ENCODE results near the gene RARG.

The RARG gene

DNA sequence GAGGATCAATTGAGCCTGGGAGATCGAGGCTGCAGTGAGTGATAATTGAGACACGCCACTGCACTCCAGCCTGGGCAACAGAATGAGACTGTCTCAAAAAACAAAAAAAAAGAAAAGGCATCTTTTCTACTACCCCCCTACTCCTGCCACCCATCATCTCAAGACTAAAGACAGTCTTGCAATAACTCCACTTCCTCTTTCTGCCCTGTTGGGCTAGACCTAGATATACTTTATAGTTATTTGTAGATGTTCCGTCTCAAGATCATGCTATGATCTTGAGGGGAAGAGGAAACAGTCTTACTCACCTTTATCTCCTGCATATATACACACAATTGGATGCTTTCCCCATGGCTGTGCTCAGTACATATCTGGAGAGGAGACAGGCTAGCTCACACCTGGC lies 24.0 kb upstream of the RARG start:
- H3K4me1 Mint-ChIP-seq (ENCODE audit: low read depth): peaks cover 36% of the 10 kb centered on the region

DNA sequence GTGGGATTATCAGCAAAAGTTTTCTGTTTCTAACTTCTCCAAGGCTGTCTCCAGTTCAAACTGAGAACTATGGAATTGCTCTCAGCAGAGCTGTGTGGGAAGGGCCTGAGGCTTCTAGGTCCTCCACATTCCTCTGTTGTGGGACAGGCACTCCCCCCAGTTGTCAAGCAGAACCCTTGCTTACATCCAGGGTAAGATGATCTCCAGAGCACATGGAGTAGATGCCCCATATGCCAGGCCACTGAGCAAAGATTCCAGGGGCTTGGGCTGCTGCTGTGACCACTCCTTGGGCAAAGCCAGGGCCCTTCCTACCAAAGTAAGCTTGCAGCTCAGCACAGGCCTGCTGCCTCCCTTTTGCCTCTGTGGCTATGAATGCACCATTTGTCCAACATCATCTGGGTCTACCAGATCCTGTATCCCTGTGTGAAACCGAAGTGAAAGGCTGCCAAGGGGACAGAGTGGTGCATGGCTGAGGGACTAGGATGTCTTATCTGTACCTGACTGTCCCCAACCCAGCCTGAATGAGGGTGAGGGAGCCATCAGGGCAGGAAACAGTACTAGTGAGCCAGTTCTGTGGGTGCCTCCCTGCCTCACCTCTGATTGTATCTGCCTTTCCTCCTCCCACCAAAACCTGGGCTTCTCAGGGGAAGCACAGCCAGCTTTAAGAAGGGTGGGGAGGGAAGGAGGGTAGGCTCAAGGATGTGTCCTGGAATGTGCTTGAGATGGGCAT lies 23.0 kb upstream of the RARG start:
- Mint-ChIP-seq H3K36me3 (ENCODE audit: low read depth) (peaks cover 14% of the 10 kb centered on the region), H3K4me1 (ENCODE audit: low read depth) (peaks cover 39% of the 10 kb centered on the region), H3K27ac (no peak overlapping the region), H3K4me3 (no peak overlapping the region), H3K27me3 (ENCODE audit: low read depth) (no peaks in the 10 kb centered on the region), H3K9me3 (no peaks in the 10 kb centered on the region)

More for the DNA sequence above, 24.0 kb upstream of the RARG start:
- Mint-ChIP-seq H3K9me3 (no peaks in the 10 kb centered on the region), H3K27me3 (ENCODE audit: low read depth) (no peaks in the 10 kb centered on the region), H3K27ac (no peak overlapping the region), H3K36me3 (ENCODE audit: low read depth) (peaks cover 14% of the 10 kb centered on the region), H3K4me3 (no peak overlapping the region)

GRCh38 chr12:53253298-53253697 lies 21.3 kb upstream of the RARG start:
- H3K9me3 Mint-ChIP-seq: no peaks in the 10 kb centered on the region
- H3K27me3 Mint-ChIP-seq (ENCODE audit: low read depth): no peaks in the 10 kb centered on the region
- peak overlapping the region; percentile 71 for H3K27ac Mint-ChIP-seq
- peak overlapping the region; percentile 97 for H3K4me3 Mint-ChIP-seq
- H3K4me1 Mint-ChIP-seq (ENCODE audit: low read depth): peaks cover 39% of the 10 kb centered on the region
- peaks cover 14% of the 10 kb centered on the region for H3K36me3 Mint-ChIP-seq (ENCODE audit: low read depth)

DNA sequence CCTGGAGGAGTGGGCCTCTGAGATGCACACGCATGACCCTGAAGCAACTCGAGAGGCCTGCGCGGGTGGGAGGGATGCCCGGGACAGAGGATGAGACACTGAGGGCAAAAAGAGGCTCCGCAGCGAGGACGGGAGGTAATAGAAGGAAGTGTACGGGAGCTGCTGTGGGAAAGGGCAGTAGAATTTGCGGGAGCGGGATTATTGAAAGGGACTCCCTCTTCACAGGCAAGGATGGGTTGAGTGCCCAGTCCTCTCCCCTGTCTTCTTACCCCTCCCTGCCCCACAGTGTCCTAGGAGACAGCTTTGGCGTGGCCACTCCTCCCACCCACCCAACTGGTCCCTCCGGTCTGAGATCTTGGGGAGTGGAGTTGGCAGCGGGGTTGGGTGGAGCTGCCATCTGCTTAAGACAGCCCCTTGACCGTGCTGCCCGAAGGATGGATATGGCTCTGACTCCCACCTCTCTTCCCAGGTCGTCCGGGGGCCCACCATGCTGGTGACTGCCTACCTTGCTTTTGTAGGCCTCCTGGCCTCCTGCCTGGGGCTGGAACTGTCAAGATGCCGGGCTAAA lies 20.4 kb upstream of the RARG start:
- H3K9me3 Mint-ChIP-seq: no peaks in the 10 kb centered on the region
- peaks cover 39% of the 10 kb centered on the region for H3K4me1 Mint-ChIP-seq (ENCODE audit: low read depth)

DNA sequence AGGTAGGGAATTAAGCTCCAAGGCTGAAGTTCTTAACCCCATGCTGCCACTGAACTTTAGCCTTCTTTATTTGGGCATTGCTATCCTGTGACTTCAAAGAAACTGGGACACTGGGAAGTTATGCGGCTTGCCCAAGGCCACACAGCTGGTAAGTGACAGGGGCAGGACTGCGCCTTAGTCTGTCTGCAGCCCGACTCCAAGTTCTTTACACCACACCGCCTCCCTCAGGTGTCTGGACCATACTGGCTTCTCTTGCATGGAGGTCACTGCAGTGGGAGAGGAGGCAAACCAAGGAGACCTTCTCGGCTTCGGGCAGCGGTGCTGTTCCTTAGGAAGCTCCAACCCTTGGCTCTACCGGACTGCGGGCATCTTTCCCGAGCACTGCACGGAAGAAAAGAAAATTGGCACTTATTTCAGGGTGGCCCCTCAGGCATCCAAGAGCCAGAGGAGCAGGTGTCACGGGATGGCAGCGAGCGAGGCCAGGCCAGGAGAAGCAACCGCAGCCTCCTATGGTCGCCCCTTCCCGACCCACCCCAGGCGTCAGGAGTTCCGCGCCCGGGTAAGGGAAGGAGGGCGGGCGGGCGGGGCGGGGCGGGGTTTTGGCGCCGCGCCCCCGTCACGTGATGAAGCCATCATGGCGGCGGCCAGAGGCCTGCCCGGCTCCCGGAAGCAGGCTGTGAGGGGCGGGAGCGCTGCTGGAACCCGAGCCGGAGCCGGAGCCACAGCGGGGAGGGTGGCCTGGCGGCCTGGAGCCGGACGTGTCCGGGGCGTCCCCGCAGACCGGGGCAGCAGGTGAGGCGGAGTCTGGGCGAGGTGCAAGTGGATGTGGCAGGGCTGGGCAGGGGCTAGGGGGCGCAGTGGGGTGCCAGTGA lies 19.7 kb upstream of the RARG start:
- H3K27me3 Mint-ChIP-seq (ENCODE audit: low read depth): no peaks in the 10 kb centered on the region
- H3K9me3 Mint-ChIP-seq: no peaks in the 10 kb centered on the region
- peaks cover 39% of the 10 kb centered on the region for H3K4me1 Mint-ChIP-seq (ENCODE audit: low read depth)
- H3K27ac Mint-ChIP-seq: peak overlapping the region; percentile 83
- peaks cover 12% of the 10 kb centered on the region for H3K36me3 Mint-ChIP-seq (ENCODE audit: low read depth)
- H3K4me3 Mint-ChIP-seq: peak overlapping the region; percentile 97

More for the DNA sequence above, 20.4 kb upstream of the RARG start:
- Mint-ChIP-seq H3K27me3 (ENCODE audit: low read depth) (no peaks in the 10 kb centered on the region), H3K27ac (peak overlapping the region; percentile 71), H3K4me3 (peak overlapping the region; percentile 97), H3K36me3 (ENCODE audit: low read depth) (peaks cover 12% of the 10 kb centered on the region)

- Mint-ChIP-seq H3K27ac (no peak overlapping the region), H3K9me3 (no peaks in the 10 kb centered on the region), H3K4me1 (ENCODE audit: low read depth) (peaks cover 3% of the 10 kb centered on the region), H3K36me3 (ENCODE audit: low read depth) (no peaks in the 10 kb centered on the region), H3K27me3 (ENCODE audit: low read depth) (peaks cover 30% of the 10 kb centered on the region), H3K4me3 (no peak overlapping the region)
Measured at GRCh38 chr12:53245286-53245685, 13.3 kb upstream of the RARG start.

GRCh38 chr12:53244337-53244736 lies 12.3 kb upstream of the RARG start:
- Mint-ChIP-seq H3K27ac (no peak overlapping the region), H3K27me3 (ENCODE audit: low read depth) (peaks cover 35% of the 10 kb centered on the region), H3K4me1 (ENCODE audit: low read depth) (peaks cover 3% of the 10 kb centered on the region), H3K36me3 (ENCODE audit: low read depth) (no peaks in the 10 kb centered on the region), H3K4me3 (no peak overlapping the region), H3K9me3 (no peaks in the 10 kb centered on the region)

DNA sequence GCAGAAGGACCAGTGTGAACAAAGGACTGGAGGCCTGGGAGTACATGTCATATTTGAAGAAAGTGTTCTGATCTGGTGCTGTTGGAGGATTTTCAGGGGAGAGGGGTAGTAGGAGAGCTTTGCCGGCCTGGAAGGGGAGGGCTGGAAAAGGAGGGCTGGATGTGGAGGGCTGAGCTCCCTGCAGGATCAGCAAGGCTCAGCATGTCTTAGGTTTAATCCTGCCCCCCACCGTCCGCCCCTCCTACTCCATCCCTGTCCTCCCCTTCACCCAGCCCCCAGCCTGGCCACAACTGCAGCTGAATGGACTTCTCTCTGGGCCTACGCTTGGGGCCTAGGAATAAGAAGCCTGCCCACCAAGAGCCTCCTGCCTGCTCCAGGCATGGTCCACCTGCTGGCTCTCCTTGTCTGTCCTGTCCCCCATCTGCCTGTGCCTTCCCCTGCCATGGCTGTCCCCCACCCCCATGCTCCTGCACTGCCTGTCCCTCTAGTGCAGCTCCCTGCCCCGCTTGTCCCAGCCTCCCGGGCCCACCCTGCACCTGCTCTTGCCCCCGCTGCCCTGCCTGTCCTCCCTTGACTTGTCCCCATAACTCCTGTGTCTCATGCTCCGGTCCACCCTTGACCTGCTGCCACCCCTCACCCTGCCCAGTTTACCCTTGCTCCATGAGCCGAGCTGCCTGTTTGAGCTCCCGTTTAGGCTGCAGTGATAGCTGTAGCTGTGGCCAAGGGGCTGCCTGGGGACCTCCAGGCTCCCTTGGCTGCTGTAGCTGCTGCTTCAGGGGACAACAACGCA lies 9.8 kb upstream of the RARG start:
- Mint-ChIP-seq H3K27ac (no peak overlapping the region), H3K9me3 (no peaks in the 10 kb centered on the region), H3K4me3 (no peak overlapping the region), H3K27me3 (ENCODE audit: low read depth) (peaks cover 35% of the 10 kb centered on the region), H3K36me3 (ENCODE audit: low read depth) (no peaks in the 10 kb centered on the region), H3K4me1 (ENCODE audit: low read depth) (peaks cover 10% of the 10 kb centered on the region)

GRCh38 chr12:53239643-53240258 lies 7.7 kb upstream of the RARG start:
- Mint-ChIP-seq H3K27ac (no peak overlapping the region), H3K9me3 (no peaks in the 10 kb centered on the region), H3K4me3 (no peak overlapping the region), H3K4me1 (ENCODE audit: low read depth) (peaks cover 28% of the 10 kb centered on the region), H3K36me3 (ENCODE audit: low read depth) (no peaks in the 10 kb centered on the region), H3K27me3 (ENCODE audit: low read depth) (peaks cover 29% of the 10 kb centered on the region)

DNA sequence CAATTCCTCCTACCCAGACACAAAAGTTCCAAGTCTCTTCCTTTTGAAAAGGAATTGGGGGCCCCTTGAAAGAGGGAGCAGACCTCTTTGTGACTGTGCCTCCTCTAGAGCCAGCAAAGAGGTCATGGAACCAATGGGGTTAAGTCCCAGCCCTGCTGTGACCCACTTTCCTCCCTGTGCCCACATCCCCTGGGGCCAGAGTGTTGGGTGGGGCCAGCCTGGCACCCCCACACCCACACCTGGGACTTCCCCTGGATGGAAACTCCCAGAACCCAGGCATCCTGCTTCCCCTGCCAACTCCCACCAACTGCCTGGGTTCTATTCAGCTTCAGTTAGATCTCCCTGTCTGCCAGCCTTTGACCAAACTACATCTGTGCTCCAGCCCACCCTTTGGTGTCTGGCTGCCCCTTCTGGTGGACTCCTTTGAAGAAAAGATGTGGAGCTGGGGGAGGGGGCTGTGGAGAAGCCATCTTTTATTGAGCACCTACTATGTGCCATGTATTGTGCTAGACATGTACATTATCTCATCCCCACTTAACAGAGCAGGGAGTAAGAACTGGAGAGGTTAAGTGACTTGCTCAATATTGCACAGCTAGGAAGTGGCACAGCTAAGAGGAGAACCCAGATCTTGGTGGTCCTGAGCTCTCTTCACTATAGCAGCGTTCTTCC lies 4.6 kb upstream of the RARG start:
- Mint-ChIP-seq H3K36me3 (ENCODE audit: low read depth) (no peaks in the 10 kb centered on the region), H3K4me3 (peak overlapping the region; percentile 67), H3K27ac (peak overlapping the region; percentile 72), H3K9me3 (no peaks in the 10 kb centered on the region), H3K4me1 (ENCODE audit: low read depth) (peaks cover 43% of the 10 kb centered on the region), H3K27me3 (ENCODE audit: low read depth) (peaks cover 10% of the 10 kb centered on the region)

GRCh38 chr12:53235742-53236442 lies 3.9 kb upstream of the RARG start:
- Mint-ChIP-seq H3K9me3 (no peaks in the 10 kb centered on the region), H3K4me3 (no peak overlapping the region), H3K27ac (peak overlapping the region; percentile 72), H3K27me3 (ENCODE audit: low read depth) (peaks cover 5% of the 10 kb centered on the region), H3K4me1 (ENCODE audit: low read depth) (peaks cover 44% of the 10 kb centered on the region), H3K36me3 (ENCODE audit: low read depth) (no peaks in the 10 kb centered on the region)

GRCh38 chr12:53235164-53235563 lies 3.2 kb upstream of the RARG start:
- Mint-ChIP-seq H3K27me3 (ENCODE audit: low read depth) (peaks cover 4% of the 10 kb centered on the region), H3K36me3 (ENCODE audit: low read depth) (no peaks in the 10 kb centered on the region), H3K4me3 (no peak overlapping the region), H3K9me3 (no peaks in the 10 kb centered on the region), H3K4me1 (ENCODE audit: low read depth) (peaks cover 45% of the 10 kb centered on the region), H3K27ac (peak overlapping the region; percentile 68)

All from T-helper 1 cell treated with Interleukin-12 subunit alpha and Interleukin-12 subunit beta and Interleukin-4 antibody, amounts not matched to agents 30 μg/mL and 1 μg/mL, for 36 hours (primary cell).